ENCODE data around the gene MAP3K8. TPM values are rescaled to one million over a fixed set of nuclear protein-coding genes. Genes with fewer than 3 reads are reported as not detected.

The MAP3K8 gene
- total RNA-seq, 1 donor from 2014 or later = 33.7 TPM

GRCh38 chr10:30398788-30399187, 35.2 kb upstream of the MAP3K8 start:
- intact Hi-C loops (cut with DNase I) = no loop called here
- H3K9me3 ChIP-seq = no peaks in the 10 kb centered on the region
- H3K4me1 ChIP-seq = no peaks in the 10 kb centered on the region
- no peaks in the 10 kb centered on the region for H3K36me3 ChIP-seq
- no peaks in the 10 kb centered on the region for H3K27me3 ChIP-seq
- H3K27ac ChIP-seq = no peak overlapping the region
- H3K4me3 ChIP-seq = no peak overlapping the region
- DNase-seq (no peak), ATAC-seq (no peak)
- no peak for TF ChIP-seq CTCF (IDR thresholded peaks at IDR 0.05)

- intact Hi-C loops (cut with DNase I) = no loop called here
- no peaks in the 10 kb centered on the region for H3K27me3 ChIP-seq
- ATAC-seq (no peak), DNase-seq (no peak)
- no peaks in the 10 kb centered on the region for H3K36me3 ChIP-seq
- no peak overlapping the region for H3K4me3 ChIP-seq
- H3K4me1 ChIP-seq = no peaks in the 10 kb centered on the region
- no peak for TF ChIP-seq CTCF (IDR thresholded peaks at IDR 0.05)
- H3K9me3 ChIP-seq = peaks cover 4% of the 10 kb centered on the region
- H3K27ac ChIP-seq = no peak overlapping the region
Observed at GRCh38 chr10:30403494-30403893, 30.5 kb upstream of the MAP3K8 start.

- H3K4me1 ChIP-seq = no peaks in the 10 kb centered on the region
- no peaks in the 10 kb centered on the region for H3K36me3 ChIP-seq
- no peak for TF ChIP-seq CTCF (IDR thresholded peaks at IDR 0.05)
- ATAC-seq (no peak), DNase-seq (no peak)
- no peaks in the 10 kb centered on the region for H3K27me3 ChIP-seq
- peaks cover 4% of the 10 kb centered on the region for H3K9me3 ChIP-seq
- H3K27ac ChIP-seq = no peak overlapping the region
- no peak overlapping the region for H3K4me3 ChIP-seq
- intact Hi-C loops (cut with DNase I) = no loop called here
Observed at GRCh38 chr10:30404540-30404939, 29.4 kb upstream of the MAP3K8 start.

- no peak for ATAC-seq
- no peak for DNase-seq
- no peaks in the 10 kb centered on the region for H3K27me3 ChIP-seq
- peaks cover 6% of the 10 kb centered on the region for H3K4me1 ChIP-seq
- intact Hi-C loops (cut with DNase I) = loop anchor here (10.0 kb wide), 1 partner anchor 124 kb away; no protein-coding TSS in a partner anchor
- no peak overlapping the region for H3K4me3 ChIP-seq
- no peaks in the 10 kb centered on the region for H3K9me3 ChIP-seq
- H3K36me3 ChIP-seq = no peaks in the 10 kb centered on the region
- no peak overlapping the region for H3K27ac ChIP-seq
- no peak for TF ChIP-seq CTCF (IDR thresholded peaks at IDR 0.05)
Observed at GRCh38 chr10:30411263-30411662, 22.7 kb upstream of the MAP3K8 start.

- Histone ChIP-seq H3K4me3 (no peak overlapping the region), H3K27ac (no peak overlapping the region), H3K27me3 (no peaks in the 10 kb centered on the region), H3K36me3 (no peaks in the 10 kb centered on the region), H3K9me3 (no peaks in the 10 kb centered on the region), H3K4me1 (peaks cover 6% of the 10 kb centered on the region)
- intact Hi-C loops (cut with DNase I) = loop anchor here (10.0 kb wide), 1 partner anchor 122 kb away; no protein-coding TSS in a partner anchor
- TF ChIP-seq CTCF (IDR thresholded peaks at IDR 0.05) = no peak
- ATAC-seq (no peak), DNase-seq (no peak)
Observed at GRCh38 chr10:30412901-30413300, 21.1 kb upstream of the MAP3K8 start.

GRCh38 chr10:30413996-30414576, 19.9 kb upstream of the MAP3K8 start:
- Histone ChIP-seq H3K4me1 (peaks cover 16% of the 10 kb centered on the region), H3K27ac (no peak overlapping the region), H3K27me3 (no peaks in the 10 kb centered on the region), H3K36me3 (no peaks in the 10 kb centered on the region), H3K4me3 (no peak overlapping the region), H3K9me3 (no peaks in the 10 kb centered on the region)
- peak; percentile 75 for TF ChIP-seq CTCF (IDR thresholded peaks at IDR 0.05)
- intact Hi-C loops (cut with DNase I) = loop anchor here (10.0 kb wide), 1 partner anchor 121 kb away; no protein-coding TSS in a partner anchor
- ATAC-seq = peak; percentile 94
- no peak for DNase-seq

All from upper lobe of right lung (tissue), 1 donor.